LNCaP clone FGC (cell line): ENCODE data around the gene ZNF789.
"Not testable (repeated sequence)": the region's sequence is repeated elsewhere in the genome, so short reads cannot be mapped to it uniquely, and the experiment has no call there.

ENCODE experiments used
- DNase-seq: peaks from one replicate; pipeline ENCODE4 v3.0.0-alpha.2; 2011; ENCODE audit warnings: low read depth
- H3K4me3 ChIP-seq: 2 replicates; pipeline ENCODE4 v1.5.1; 2011; ENCODE audit warnings: mild to moderate bottlenecking, low read depth, low read length, control low read depth
- CTCF ChIP-seq: IDR thresholded peaks from 2 replicates; pipeline ENCODE4 v1.5.1; 2012; ENCODE audit warnings: mild to moderate bottlenecking; ENCODE audit not compliant: control insufficient read depth, insufficient read depth; ENCODE audit errors: extremely low read depth

Gene ZNF789

GRCh38 chr7:99497766-99498545, 25.3 kb downstream of the ZNF789 start:
- H3K4me3 ChIP-seq, result peak overlapping the region; percentile 94
- no peak for DNase-seq
- no peak for TF ChIP-seq CTCF

DNA sequence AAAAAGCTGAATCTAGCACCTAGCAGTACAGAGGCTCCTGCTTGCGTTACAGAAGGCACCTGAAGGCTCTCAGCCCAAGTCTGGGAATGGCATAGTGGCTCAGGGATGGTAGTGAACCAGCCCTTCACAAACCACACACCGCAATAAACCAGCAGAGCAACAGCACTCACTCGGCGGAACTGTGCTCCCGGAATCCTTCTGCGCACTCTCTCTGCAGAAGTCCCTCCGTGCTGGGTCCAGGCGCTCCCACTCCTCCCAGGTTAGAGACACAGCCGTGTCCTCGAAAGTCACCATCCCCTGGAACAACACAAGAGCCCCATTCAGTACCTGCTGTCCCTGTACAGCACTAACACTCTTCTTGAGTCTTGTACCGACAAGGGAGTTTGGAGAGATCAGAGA, 25.9 kb downstream of the ZNF789 start:
- no peak for DNase-seq
- TF ChIP-seq CTCF, result no peak
- H3K4me3 ChIP-seq, result peak overlapping the region; percentile 94

DNA sequence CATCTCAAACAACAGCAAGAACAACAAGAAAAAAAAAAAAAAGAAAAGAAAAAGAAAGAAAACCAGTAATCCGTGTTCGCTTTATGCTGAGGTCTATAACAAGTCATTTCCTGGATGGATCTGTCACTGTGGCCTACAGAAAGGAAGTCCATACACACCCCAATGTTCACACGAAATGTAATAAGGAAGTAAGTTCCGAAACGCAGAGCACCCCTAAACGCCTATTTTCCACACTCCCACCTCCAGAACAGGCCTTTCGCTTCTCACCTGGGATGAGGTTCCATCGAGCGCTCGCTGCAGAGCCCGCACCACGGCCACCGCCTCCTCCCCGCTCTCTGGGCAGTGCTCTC, 26.7 kb downstream of the ZNF789 start:
- no peak for DNase-seq
- peak overlapping the region; percentile 94 for H3K4me3 ChIP-seq
- TF ChIP-seq CTCF, result no peak

DNA sequence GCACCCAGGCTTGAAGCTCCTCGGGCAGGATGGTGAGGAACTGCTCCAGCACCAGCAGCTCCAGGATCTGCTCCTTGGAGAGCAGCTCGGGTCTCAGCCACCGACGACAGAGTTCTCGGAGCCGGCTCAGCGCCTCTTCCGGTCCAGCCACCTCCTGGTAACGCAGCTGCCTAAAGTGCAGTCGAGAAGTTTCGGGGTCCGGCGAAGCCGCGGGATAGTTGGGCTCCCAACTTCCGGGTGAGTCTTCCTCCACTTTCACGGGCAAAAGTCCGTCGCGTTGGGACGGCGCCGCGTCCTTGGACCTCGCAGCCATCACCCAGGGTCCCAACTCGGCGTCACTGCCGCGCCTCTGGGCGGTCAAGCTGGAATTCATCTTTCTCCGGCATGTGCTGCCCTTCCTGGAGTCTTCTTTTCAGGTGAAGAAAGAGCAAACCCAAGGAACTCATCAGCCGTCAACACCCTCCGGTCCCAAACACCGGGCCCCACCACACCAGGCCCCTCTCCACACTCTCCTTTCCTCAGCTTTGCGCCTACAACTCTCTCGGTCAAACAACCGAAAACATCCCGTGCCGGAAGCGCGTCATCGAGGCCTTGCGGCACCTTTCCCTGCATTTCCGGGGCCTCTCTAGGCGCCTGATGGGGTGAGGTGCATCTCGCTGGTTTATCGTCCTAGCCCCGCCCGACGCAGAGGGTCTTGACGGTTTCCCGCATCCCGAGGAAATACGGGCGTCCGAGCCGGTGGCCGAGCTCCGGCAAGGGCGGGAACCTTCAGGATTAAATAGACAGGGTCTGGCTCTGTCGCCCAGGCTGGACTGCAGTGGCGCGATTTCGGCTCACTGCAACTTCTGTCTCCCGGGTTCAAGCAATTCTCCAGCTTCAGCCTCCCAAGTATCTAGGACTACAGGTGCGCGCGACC, 27.3 kb downstream of the ZNF789 start, which contains the start of gene ZNF394:
ZNF394 (minus strand) TSS at position 561 of the 916 bp plus-strand sequence; CDS start at position 373, 188 bp downstream.
- H3K4me3 ChIP-seq, result peak within 1 kb of the TSS; percentile 94
- DNase-seq, result peak; percentile 66
- no peak for TF ChIP-seq CTCF

DNA sequence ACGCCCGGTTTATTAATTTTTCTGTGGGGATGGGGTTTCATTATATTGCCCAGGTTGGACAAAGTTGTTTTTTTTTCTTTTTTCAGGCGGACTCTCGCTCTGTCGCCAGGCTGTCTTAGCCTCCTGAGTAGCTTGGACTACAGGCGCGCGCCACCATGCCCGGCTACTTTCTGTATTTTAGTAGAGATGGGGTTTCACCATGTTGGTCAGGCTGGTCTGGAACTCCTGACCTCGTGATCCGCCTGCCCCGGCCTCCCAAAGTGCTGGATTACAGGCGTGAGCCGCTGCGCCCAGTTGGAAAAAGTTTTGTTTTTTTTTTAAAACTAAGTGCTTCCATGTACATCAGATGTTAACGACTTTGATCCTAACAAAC, 27.9 kb downstream of the ZNF789 start:
- TF ChIP-seq CTCF, result no peak
- DNase-seq, result no peak
- peak overlapping the region; percentile 94 for H3K4me3 ChIP-seq

GRCh38 chr7:99501236-99501635, 28.5 kb downstream of the ZNF789 start:
- not testable (repeated sequence) for DNase-seq

DNA sequence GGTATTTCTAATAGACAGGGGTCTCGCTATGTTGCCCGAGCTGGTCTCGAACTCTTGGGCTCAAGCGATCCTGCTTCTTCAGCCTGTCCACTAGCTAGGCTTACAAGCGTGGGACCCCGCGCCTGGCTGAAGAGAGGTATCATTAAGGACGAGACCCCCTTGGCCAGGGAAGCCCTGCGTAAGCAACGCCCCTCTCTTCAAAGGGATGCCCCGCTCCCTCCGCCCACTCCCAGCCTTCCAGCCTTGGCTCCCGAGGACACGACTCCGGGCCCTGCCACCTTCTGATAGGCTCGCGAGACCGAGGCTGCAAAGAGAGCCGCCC, 31.6 kb downstream of the ZNF789 start:
- peak overlapping the region; percentile 70 for H3K4me3 ChIP-seq
- no peak for DNase-seq
- TF ChIP-seq CTCF, result no peak

More at GRCh38 chr7:99501236-99501635, 28.5 kb downstream of the ZNF789 start:
- H3K4me3 ChIP-seq, result not testable (repeated sequence)
